Ramos (cell line): ENCODE data around the gene MITF.
"Not testable (repeated sequence)": the region's sequence is repeated elsewhere in the genome, so short reads cannot be mapped to it uniquely, and the experiment has no call there.

Experiments used
- in situ Hi-C: fragments of 300-500 bp; cut with MboI; formaldehyde crosslinking; loops from one replicate; pipeline ENCODE4 v1.14.3; 2022; ENCODE audit warnings: low sequenced_read_pairs; ENCODE audit not compliant: unreplicated experiment

Gene MITF

GRCh38 chr3:69896095-69896494 is 156.8 kb downstream of the MITF start:
- in situ Hi-C loops = no loop called here

- in situ Hi-C loops = no loop called here
Observed at GRCh38 chr3:69900331-69900730, 161.1 kb downstream of the MITF start.

- in situ Hi-C loops = no loop called here
Observed at GRCh38 chr3:69901802-69902201, 162.5 kb downstream of the MITF start.

GRCh38 chr3:69902386-69902785 is 163.1 kb downstream of the MITF start:
- in situ Hi-C loops = no loop called here

- in situ Hi-C loops = no loop called here
Observed at GRCh38 chr3:69906351-69906966, 167.2 kb downstream of the MITF start.

- in situ Hi-C loops = no loop called here
Observed at GRCh38 chr3:69907554-69907953, 168.3 kb downstream of the MITF start.

- in situ Hi-C loops = not testable (repeated sequence)
Observed at GRCh38 chr3:69909859-69910258, 170.6 kb downstream of the MITF start.

- in situ Hi-C loops = no loop called here
Observed at GRCh38 chr3:69913422-69913821, 174.2 kb downstream of the MITF start.

- in situ Hi-C loops = no loop called here
Observed at GRCh38 chr3:69914395-69914794, 175.1 kb downstream of the MITF start.

GRCh38 chr3:69915726-69916125 is 176.5 kb downstream of the MITF start:
- in situ Hi-C loops = no loop called here

GRCh38 chr3:69920009-69920408 is 180.7 kb downstream of the MITF start:
- in situ Hi-C loops = not testable (repeated sequence)

- in situ Hi-C loops = no loop called here
Observed at GRCh38 chr3:69921651-69922050, 182.4 kb downstream of the MITF start.

- in situ Hi-C loops = no loop called here
Observed at GRCh38 chr3:69922521-69923000, 183.3 kb downstream of the MITF start.

- in situ Hi-C loops = no loop called here
Observed at GRCh38 chr3:69925506-69925905, 186.2 kb downstream of the MITF start.

GRCh38 chr3:69926385-69926784 is 187.1 kb downstream of the MITF start:
- in situ Hi-C loops = no loop called here

GRCh38 chr3:69927571-69927970 is 188.3 kb downstream of the MITF start:
- in situ Hi-C loops = no loop called here

- in situ Hi-C loops = no loop called here
Observed at GRCh38 chr3:69929019-69929418, 189.8 kb downstream of the MITF start.

- in situ Hi-C loops = no loop called here
Observed at GRCh38 chr3:69930564-69930963, 191.3 kb downstream of the MITF start.

GRCh38 chr3:69932087-69932486 is 192.8 kb downstream of the MITF start:
- in situ Hi-C loops = no loop called here

GRCh38 chr3:69932501-69932900 is 193.2 kb downstream of the MITF start:
- in situ Hi-C loops = no loop called here

GRCh38 chr3:69934398-69934797 is 195.1 kb downstream of the MITF start:
- in situ Hi-C loops = no loop called here

- in situ Hi-C loops = no loop called here
Observed at GRCh38 chr3:69936266-69936665, 197.0 kb downstream of the MITF start.

GRCh38 chr3:69938061-69938460 is 198.8 kb downstream of the MITF start:
- in situ Hi-C loops = no loop called here
